CD4-positive, alpha-beta T cell treated with Interleukin-2 at 100 ng/mL for 4 hours (primary cell): ENCODE measurements around the gene SMARCB1.

Experiments used
- DNase-seq: peaks from one replicate; pipeline ENCODE4 v3.0.0-alpha.2; 2020; ENCODE audit warnings: low spot score

The SMARCB1 gene

GRCh38 chr22:23803001-23803819 is 16.4 kb downstream of the SMARCB1 start:
- DNase-seq: no peak

GRCh38 chr22:23804781-23805291 is 18.1 kb downstream of the SMARCB1 start:
- no peak for DNase-seq

DNA sequence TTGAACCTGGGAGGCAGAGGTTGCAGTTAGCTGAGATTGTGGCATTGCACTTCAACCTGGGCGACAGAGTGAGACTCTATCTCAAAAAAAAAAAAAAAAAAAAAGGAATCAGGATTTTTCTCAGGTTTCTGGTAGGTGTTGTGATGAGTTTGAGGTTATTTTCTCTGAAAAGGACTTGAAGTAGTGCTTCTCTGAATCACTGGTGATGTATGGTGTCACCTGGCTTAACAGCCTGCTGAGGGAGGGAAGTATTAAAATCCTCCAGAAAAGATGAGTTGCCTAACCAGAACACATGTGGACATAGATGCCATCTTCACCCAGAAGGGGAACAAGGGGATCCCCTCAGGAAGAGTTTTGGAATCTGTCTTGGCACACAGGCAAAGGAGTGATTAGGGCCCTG is 20.1 kb downstream of the SMARCB1 start:
- no peak for DNase-seq

- no peak for DNase-seq
Observed at GRCh38 chr22:23812378-23812777, 25.6 kb downstream of the SMARCB1 start.

GRCh38 chr22:23815541-23816155 is 28.9 kb downstream of the SMARCB1 start:
- DNase-seq: no peak

GRCh38 chr22:23816156-23816976 is 29.6 kb downstream of the SMARCB1 start:
- no peak for DNase-seq

DNA sequence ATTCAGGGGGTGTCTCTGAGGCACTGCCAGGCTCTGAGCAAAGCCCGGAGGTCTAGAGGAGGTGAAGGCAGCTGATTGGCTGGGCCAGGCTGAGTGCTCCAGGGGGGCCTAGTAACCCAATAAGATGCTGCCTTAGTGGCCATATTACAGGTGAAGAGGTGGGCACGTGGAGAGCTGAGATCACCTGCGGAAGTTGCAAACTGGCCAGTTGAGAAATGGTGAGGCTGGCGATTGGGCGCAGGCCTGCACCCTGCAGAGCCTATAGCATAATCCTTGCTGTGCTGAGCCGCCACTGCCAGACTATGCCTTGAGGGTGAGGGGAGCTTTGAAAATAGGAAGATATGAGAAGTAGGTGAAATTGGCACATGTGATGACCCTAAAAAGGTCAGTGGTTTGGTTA is 30.4 kb downstream of the SMARCB1 start:
- DNase-seq: no peak

- DNase-seq: no peak
Observed at GRCh38 chr22:23818541-23818940, 31.8 kb downstream of the SMARCB1 start.

DNA sequence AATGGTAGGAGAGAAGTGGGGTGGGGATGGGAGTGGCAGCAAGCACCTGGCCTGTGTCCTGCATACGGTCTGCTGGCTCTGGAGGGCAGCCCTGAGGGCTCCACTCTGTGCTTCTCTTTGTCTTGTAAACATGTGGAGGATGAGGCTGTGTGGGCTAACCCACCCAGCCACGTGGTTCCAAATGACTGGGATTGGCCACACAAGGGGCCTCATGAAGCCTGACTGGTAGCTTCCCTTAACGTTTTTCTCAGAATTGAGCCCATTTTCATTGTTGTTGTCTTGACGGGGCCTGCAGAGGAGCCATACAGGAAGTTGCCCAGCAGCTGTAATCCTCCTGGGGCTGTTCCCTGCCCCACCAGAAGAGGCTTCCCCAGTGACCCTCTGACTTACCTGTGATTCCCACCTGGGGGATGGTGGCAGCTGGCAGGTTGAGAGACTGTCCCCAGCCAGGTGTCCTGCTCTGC is 34.0 kb downstream of the SMARCB1 start:
- no peak for DNase-seq

DNA sequence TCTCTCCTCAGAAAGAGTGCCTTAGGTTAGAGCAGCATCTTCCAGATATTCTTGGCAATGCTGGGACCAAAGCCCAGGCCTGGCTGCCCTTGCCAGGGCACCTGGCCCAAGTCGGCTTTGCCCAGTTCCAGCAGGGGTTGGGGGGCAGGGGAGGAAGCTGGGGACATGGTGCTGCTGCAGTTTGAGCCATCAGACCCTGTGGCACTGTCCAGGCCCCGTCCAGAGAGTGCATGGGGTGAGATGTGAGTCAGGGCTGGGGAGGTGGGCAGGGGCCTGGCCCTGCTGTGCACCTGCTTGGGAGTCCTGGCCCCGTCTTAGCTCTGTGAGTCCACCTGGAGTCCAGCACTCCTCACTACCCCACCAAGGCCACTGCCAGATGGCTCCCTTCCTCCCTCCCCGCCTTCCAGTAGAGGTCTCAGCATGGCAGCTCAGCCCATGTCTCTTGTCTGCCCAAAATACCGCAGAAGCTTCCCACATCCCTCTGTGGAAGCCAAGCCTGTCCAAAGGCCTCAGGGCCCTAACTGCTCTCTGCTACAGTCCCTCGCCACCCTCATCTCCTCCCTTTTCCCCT is 35.4 kb downstream of the SMARCB1 start:
- no peak for DNase-seq

DNA sequence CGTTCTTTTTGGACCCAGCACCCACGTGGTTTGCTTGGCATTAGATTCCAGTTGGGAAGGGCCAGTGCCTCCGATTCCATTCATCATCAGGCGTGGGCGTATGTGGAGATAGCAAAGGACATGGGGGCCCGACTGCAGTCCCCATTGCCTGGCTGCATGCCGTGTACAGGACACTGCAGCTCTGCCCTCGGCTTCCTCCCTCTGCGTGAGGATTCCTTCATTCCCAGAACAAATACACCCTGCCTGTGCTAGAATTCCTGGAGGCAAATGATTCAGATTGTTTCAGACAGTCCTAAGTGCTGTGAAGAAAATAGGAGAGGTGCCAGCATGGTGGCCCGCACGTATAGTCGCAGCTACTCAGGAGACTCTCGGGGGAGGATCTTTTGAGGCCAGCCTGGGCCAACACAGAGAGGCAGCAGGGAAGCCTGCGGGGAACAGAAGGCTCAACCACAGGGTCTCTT is 36.6 kb downstream of the SMARCB1 start:
- no peak for DNase-seq

GRCh38 chr22:23824476-23825245 is 37.9 kb downstream of the SMARCB1 start:
- DNase-seq: no peak

GRCh38 chr22:23825246-23825905 is 38.6 kb downstream of the SMARCB1 start:
- no peak for DNase-seq

- no peak for DNase-seq
Observed at GRCh38 chr22:23826510-23827350, 40.0 kb downstream of the SMARCB1 start.

DNA sequence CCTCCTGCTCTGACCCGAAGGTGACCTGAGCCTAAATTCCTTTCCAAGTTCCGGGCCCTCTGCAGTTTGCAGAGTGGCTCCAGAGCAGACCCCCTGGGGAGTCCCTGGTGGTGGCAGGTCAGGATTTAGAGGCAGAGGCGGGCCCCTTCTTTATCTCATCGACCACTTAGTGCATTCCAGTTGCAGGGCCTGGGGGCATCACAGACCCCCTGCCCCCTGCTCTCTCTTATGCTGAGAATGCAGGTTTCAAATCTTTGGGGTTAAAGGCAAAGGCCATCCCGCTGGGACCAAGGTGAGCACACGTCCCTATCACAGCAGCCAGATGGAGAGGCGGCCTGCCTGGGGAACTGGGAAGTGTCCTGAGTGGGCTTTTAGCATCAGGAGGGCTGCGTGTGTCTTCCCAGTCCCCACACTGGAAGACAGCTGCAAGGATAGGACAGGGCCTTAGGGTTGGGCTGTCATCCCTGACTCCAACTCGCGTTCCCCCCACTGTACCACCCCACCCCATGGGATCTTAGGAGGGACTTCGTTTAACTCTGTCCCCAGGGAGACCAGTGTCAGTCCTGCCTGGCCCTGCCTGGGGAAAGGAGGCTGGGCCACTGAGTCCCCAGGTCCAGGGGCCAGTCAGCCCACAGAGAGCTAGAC is 40.7 kb downstream of the SMARCB1 start:
- no peak for DNase-seq

DNA sequence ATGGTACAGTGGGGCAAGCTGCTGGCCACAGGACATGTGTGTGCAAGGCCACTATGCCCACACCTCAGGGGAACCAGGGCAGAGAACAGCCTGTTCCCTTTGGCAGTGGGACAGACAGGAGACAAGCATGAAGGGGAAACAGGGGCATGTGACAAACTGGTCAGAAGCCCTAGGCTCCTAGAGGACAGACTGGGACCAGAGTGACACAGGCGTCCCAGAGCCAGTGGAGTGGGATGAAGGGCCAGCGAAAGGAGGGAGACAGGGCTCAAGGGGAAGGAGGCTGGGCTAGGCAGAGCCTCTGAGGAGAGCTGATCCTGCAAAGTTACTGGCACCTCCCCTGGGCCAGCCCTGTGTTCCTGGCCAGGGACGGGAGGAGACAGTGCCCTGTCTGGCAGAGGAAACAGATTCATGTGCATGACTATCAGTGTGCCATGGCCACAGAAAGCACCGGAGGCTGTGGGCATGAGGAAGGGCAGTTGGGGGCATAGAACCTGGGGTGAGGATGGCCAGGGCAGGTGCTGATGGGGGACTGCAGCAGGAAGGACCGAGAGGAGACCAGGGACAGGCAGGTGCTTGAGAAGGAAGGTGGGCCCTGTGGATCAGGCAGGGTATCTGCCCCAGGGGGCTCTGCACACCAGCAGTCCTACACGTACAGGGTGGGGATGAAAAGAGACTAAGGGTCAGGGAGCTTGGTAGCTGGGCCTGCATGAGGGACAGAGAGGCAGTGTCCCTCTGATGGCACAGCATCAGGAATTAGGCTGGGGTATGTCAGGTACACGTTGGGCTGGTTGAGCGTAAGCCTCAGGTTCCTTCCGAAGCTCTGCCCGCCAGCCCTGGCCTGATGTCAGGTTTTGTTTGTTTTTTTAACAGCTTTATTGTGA is 42.3 kb downstream of the SMARCB1 start:
- DNase-seq: no peak

- no peak for DNase-seq
Observed at GRCh38 chr22:23829845-23830372, 43.1 kb downstream of the SMARCB1 start.

- DNase-seq: no peak
Observed at GRCh38 chr22:23831261-23831660, 44.5 kb downstream of the SMARCB1 start.
